Neural progenitor cell (in vitro differentiated cells): ENCODE measurements around the gene NCEH1. TPM values are rescaled to one million over a fixed set of nuclear protein-coding genes. Genes with fewer than 3 reads are reported as not detected.

ENCODE experiments used
- DNase-seq: peaks from one replicate; pipeline ENCODE4 v3.0.0-alpha.2; 2016; ENCODE audit warnings: low spot score
- H2AFZ ChIP-seq: fragments of 200-600 bp; sonication (generic); replicated peaks from 2 replicates; pipeline ENCODE4 v1.6.1; 2016; ENCODE audit warnings: antibody characterized with exemption
- H3F3A ChIP-seq: fragments of 200-600 bp; sonication (generic); 2 replicates; pipeline ENCODE4 v1.6.1; 2016; ENCODE audit warnings: antibody characterized with exemption, low read depth
- H3K27ac ChIP-seq: fragments of 200-600 bp; sonication (generic); 2 replicates; pipeline ENCODE4 v1.5.1; 2016; ENCODE audit warnings: mild to moderate bottlenecking
- H3K27me3 ChIP-seq: fragments of 200-600 bp; sonication (generic); 2 replicates; pipeline ENCODE4 v1.6.1; 2016; ENCODE audit warnings: mild to moderate bottlenecking, moderate library complexity
- H3K36me3 ChIP-seq: fragments of 200-600 bp; sonication (generic); 2 replicates; pipeline ENCODE4 v1.5.1; 2016
- H3K4me1 ChIP-seq: fragments of 200-600 bp; sonication (generic); 2 replicates; pipeline ENCODE4 v1.6.1; 2016; ENCODE audit warnings: mixed run types
- H3K4me2 ChIP-seq: fragments of 200-600 bp; sonication (generic); 2 replicates; pipeline ENCODE4 v1.6.1; 2016
- H3K4me3 ChIP-seq: fragments of 200-600 bp; sonication (generic); 2 replicates; pipeline ENCODE4 v1.5.1; 2016
- H3K79me2 ChIP-seq: fragments of 200-600 bp; sonication (generic); 2 replicates; pipeline ENCODE4 v1.6.1; 2016; ENCODE audit warnings: low read depth
- H3K9ac ChIP-seq: fragments of 200-600 bp; sonication (generic); 2 replicates; pipeline ENCODE4 v1.6.1; 2016
- H3K9me3 ChIP-seq: fragments of 200-600 bp; sonication (generic); 2 replicates; pipeline ENCODE4 v1.5.1; 2016; ENCODE audit warnings: low read depth
- H4K20me1 ChIP-seq: fragments of 200-600 bp; sonication (generic); 2 replicates; pipeline ENCODE4 v1.6.1; 2016; ENCODE audit warnings: low read depth
- H3K27ac Mint-ChIP-seq: 3 replicates; pipeline ENCODE4 v1.8.0; 2021; ENCODE audit warnings: mixed read lengths
- H3K27me3 Mint-ChIP-seq: 2 replicates; pipeline ENCODE4 v1.8.0; 2022; ENCODE audit warnings: low read depth, mild to moderate bottlenecking, inconsistent platforms, moderate library complexity, mixed read lengths; ENCODE audit not compliant: insufficient read depth
- H3K36me3 Mint-ChIP-seq: 3 replicates; pipeline ENCODE4 v1.8.0; 2021; ENCODE audit warnings: mixed read lengths
- H3K4me1 Mint-ChIP-seq: 3 replicates; pipeline ENCODE4 v1.8.0; 2021; ENCODE audit warnings: mixed read lengths
- H3K4me3 Mint-ChIP-seq: 3 replicates; pipeline ENCODE4 v1.8.0; 2021; ENCODE audit warnings: mild to moderate bottlenecking, moderate library complexity, mixed read lengths
- H3K9me3 Mint-ChIP-seq: 3 replicates; pipeline ENCODE4 v1.8.0; 2020; ENCODE audit warnings: mixed read lengths
- CTCF ChIP-seq: fragments of 200-600 bp; sonication (generic); IDR thresholded peaks from 2 replicates; pipeline ENCODE4 v1.5.1; 2017; ENCODE audit warnings: antibody characterized with exemption, mild to moderate bottlenecking
- EZH2 ChIP-seq: fragments of 200-600 bp; sonication (generic); IDR thresholded peaks from 2 replicates; pipeline ENCODE4 v1.6.1; 2017; ENCODE audit warnings: antibody characterized with exemption, mild to moderate bottlenecking, moderate library complexity
- EZH2phosphoT487 ChIP-seq: fragments of 200-600 bp; sonication (generic); IDR thresholded peaks from 2 replicates; pipeline ENCODE4 v1.6.1; 2017; ENCODE audit warnings: antibody characterized with exemption
- total RNA-seq: library from RNA; depleted of rRNA; stranded (reverse); fragments of >200 nt; gene quantifications from 2 replicates; pipeline ENCODE4 v1.2.3, GENCODE V29; 2015; ENCODE audit warnings: low replicate concordance

The NCEH1 gene
- total RNA-seq, 1 donor from 2014 or later: 7.7 TPM

- no peak for DNase-seq
- Histone ChIP-seq H3K9me3 (no peaks in the 10 kb centered on the region), H3K36me3 (no peaks in the 10 kb centered on the region), H3K4me1 (no peaks in the 10 kb centered on the region), H2AFZ (no peak overlapping the region), H4K20me1 (no peaks in the 10 kb centered on the region), H3K27me3 (no peaks in the 10 kb centered on the region), H3K4me3 (no peak overlapping the region), H3F3A (no peaks in the 10 kb centered on the region), H3K79me2 (no peaks in the 10 kb centered on the region), H3K9ac (no peak overlapping the region), H3K27ac (no peak overlapping the region), H3K4me2 (no peak overlapping the region)
- TF ChIP-seq CTCF: no peak
- TF ChIP-seq EZH2: no peak
- TF ChIP-seq EZH2phosphoT487: no peak
- Mint-ChIP-seq H3K27ac (no peak overlapping the region), H3K27me3 (no peaks in the 10 kb centered on the region), H3K4me3 (no peak overlapping the region), H3K9me3 (no peaks in the 10 kb centered on the region), H3K4me1 (no peaks in the 10 kb centered on the region), H3K36me3 (peaks cover 4% of the 10 kb centered on the region)
These were observed 67.2 kb downstream of the NCEH1 start for GRCh38 chr3:172643506-172644179.

- TF ChIP-seq EZH2: no peak
- TF ChIP-seq EZH2phosphoT487: no peak
- no peak for TF ChIP-seq CTCF
- no peaks in the 10 kb centered on the region for H3K27me3 ChIP-seq
- H3K4me1 ChIP-seq: no peaks in the 10 kb centered on the region
- no peaks in the 10 kb centered on the region for H3K79me2 ChIP-seq
- H3K9me3 ChIP-seq: no peaks in the 10 kb centered on the region
- DNase-seq: no peak
- Mint-ChIP-seq H3K27me3 (peaks cover 2% of the 10 kb centered on the region), H3K9me3 (no peaks in the 10 kb centered on the region), H3K4me3 (no peak overlapping the region), H3K27ac (no peak overlapping the region), H3K4me1 (no peaks in the 10 kb centered on the region), H3K36me3 (peaks cover 4% of the 10 kb centered on the region)
- H3K27ac ChIP-seq: no peak overlapping the region
- no peak overlapping the region for H3K9ac ChIP-seq
- H4K20me1 ChIP-seq: no peaks in the 10 kb centered on the region
- no peak overlapping the region for H3K4me3 ChIP-seq
- no peak overlapping the region for H3K4me2 ChIP-seq
- H3K36me3 ChIP-seq: no peaks in the 10 kb centered on the region
- H3F3A ChIP-seq: no peaks in the 10 kb centered on the region
- H2AFZ ChIP-seq: no peak overlapping the region
These were observed 69.6 kb downstream of the NCEH1 start for GRCh38 chr3:172641291-172641690.

- no peak overlapping the region for H3K27ac ChIP-seq
These were observed 70.1 kb downstream of the NCEH1 start for GRCh38 chr3:172640751-172641150.

More at GRCh38 chr3:172640751-172641150, 70.1 kb downstream of the NCEH1 start:
- Histone ChIP-seq H3K4me1 (no peaks in the 10 kb centered on the region), H3K9ac (no peak overlapping the region), H4K20me1 (no peaks in the 10 kb centered on the region), H3K36me3 (no peaks in the 10 kb centered on the region), H3K9me3 (no peaks in the 10 kb centered on the region), H3K79me2 (no peaks in the 10 kb centered on the region), H3K4me2 (no peak overlapping the region), H3K27me3 (no peaks in the 10 kb centered on the region), H3K4me3 (no peak overlapping the region), H2AFZ (no peak overlapping the region), H3F3A (no peaks in the 10 kb centered on the region)
- TF ChIP-seq EZH2phosphoT487 (no peak), CTCF (no peak), EZH2 (no peak)
- Mint-ChIP-seq H3K27ac (no peak overlapping the region), H3K27me3 (peaks cover 2% of the 10 kb centered on the region), H3K4me3 (no peak overlapping the region), H3K9me3 (no peaks in the 10 kb centered on the region), H3K36me3 (peaks cover 5% of the 10 kb centered on the region), H3K4me1 (no peaks in the 10 kb centered on the region)
- no peak for DNase-seq
